ENCODE data around the gene ZNF543. TPM values are rescaled to one million over a fixed set of nuclear protein-coding genes. Genes with fewer than 3 reads are reported as not detected.

The ZNF543 gene
- total RNA-seq, 4 donors from 2014 or later = 3.8 to 8.3 (median 7.1) TPM

GRCh38 chr19:57362997-57363687 lies 42.9 kb downstream of the ZNF543 start, which contains the start of the genes TRAPPC2B and ZNF547:
Gene TRAPPC2B, plus strand, starts transcription at chr19:57363551. Its CDS starts 1,283 bp downstream, at chr19:57364834.
Gene ZNF547, plus strand, starts transcription at chr19:57363551. Its CDS starts 5,005 bp downstream, at chr19:57368556.
- no peak for TF ChIP-seq CTCF (IDR thresholded peaks at IDR 0.05; ENCODE audit: low read depth)

GRCh38 chr19:57363688-57364181 lies 43.5 kb downstream of the ZNF543 start:
- TF ChIP-seq CTCF (IDR thresholded peaks at IDR 0.05; ENCODE audit: low read depth) = no peak

- no peak for TF ChIP-seq CTCF (IDR thresholded peaks at IDR 0.05; ENCODE audit: low read depth)
Measured at GRCh38 chr19:57366776-57367175, 46.5 kb downstream of the ZNF543 start.

GRCh38 chr19:57374179-57374578 lies 53.9 kb downstream of the ZNF543 start:
- no peak for TF ChIP-seq CTCF (IDR thresholded peaks at IDR 0.05; ENCODE audit: low read depth)

GRCh38 chr19:57376151-57376550 lies 55.9 kb downstream of the ZNF543 start:
- no peak for TF ChIP-seq CTCF (IDR thresholded peaks at IDR 0.05; ENCODE audit: low read depth)

GRCh38 chr19:57377498-57378146 lies 57.4 kb downstream of the ZNF543 start:
- no peak for TF ChIP-seq CTCF (IDR thresholded peaks at IDR 0.05; ENCODE audit: low read depth)

Other genes starting within 250 kb of the ZNF543 start
- gene USP29, start 200.5 kb upstream of the ZNF543 start, total RNA-seq = not detected
- not detected for gene ZIM3, start 175.3 kb upstream of the ZNF543 start, total RNA-seq
- not detected for gene DUXA, start 153.0 kb upstream of the ZNF543 start, total RNA-seq
- gene ZNF264, start 129.0 kb upstream of the ZNF543 start, total RNA-seq = 10 to 100 TPM; 14.5 to 50.4 (median 26.3) TPM
- 1 to 10 TPM in 2 of 4 donors, under 1 TPM in 2; 0.33 to 2.1 (median 0.81) TPM for gene AURKC, start 89.4 kb upstream of the ZNF543 start, total RNA-seq
- 10 to 100 TPM; 14.6 to 22.6 (median 17.3) TPM for gene ZNF805, start 79.8 kb upstream of the ZNF543 start, total RNA-seq
- gene ZNF460, start 40.0 kb upstream of the ZNF543 start, total RNA-seq = 10 to 100 TPM; 49.1 to 71.7 (median 61.1) TPM
- gene ZNF304, start 30.8 kb downstream of the ZNF543 start, total RNA-seq = 1 to 10 TPM; 6.1 to 9.7 (median 7.0) TPM
- gene TRAPPC2B, start 43.1 kb downstream of the ZNF543 start, total RNA-seq = 10 to 100 TPM in 3 of 4 donors, 1 to 10 TPM in 1; 9.4 to 24.3 (median 22.4) TPM
- 1 to 10 TPM; 1.1 to 4.8 (median 2.5) TPM for gene ZNF547, start 43.1 kb downstream of the ZNF543 start, total RNA-seq
- 10 to 100 TPM; 16.6 to 37.4 (median 17.3) TPM for gene ZNF548, start 69.4 kb downstream of the ZNF543 start, total RNA-seq
- gene ZNF17, start 90.7 kb downstream of the ZNF543 start, total RNA-seq = 10 to 100 TPM in 3 of 4 donors, 1 to 10 TPM in 1; 8.0 to 14.1 (median 12.4) TPM
- gene ZNF749, start 114.9 kb downstream of the ZNF543 start, total RNA-seq = 1 to 10 TPM; 2.9 to 5.1 (median 3.8) TPM
- 1 to 10 TPM in 1 of 4 donors, under 1 TPM in 3; 0.22 to 1.1 (median 0.72) TPM for gene VN1R1, start 136.7 kb downstream of the ZNF543 start, total RNA-seq
- 10 to 100 TPM in 3 of 4 donors, 1 to 10 TPM in 1; 6.2 to 18.6 (median 11.5) TPM for gene ZNF772, start 157.1 kb downstream of the ZNF543 start, total RNA-seq
- gene ZNF419, start 167.3 kb downstream of the ZNF543 start, total RNA-seq = 10 to 100 TPM in 1 of 4 donors, 1 to 10 TPM in 3; 7.7 to 13.4 (median 9.5) TPM
- gene ZNF773, start 179.5 kb downstream of the ZNF543 start, total RNA-seq = 10 to 100 TPM in 3 of 4 donors, 1 to 10 TPM in 1; 6.5 to 16.5 (median 14.3) TPM
- gene ZNF549, start 206.9 kb downstream of the ZNF543 start, total RNA-seq = 1 to 10 TPM; 4.1 to 4.8 (median 4.5) TPM
- 1 to 10 TPM; 6.6 to 8.1 (median 7.5) TPM for gene ZNF550, start 239.4 kb downstream of the ZNF543 start, total RNA-seq

Measured in subcutaneous adipose tissue (tissue), 4 donors.